Measurements from ENCODE around the gene ZDHHC17. TPM values are rescaled to one million over a fixed set of nuclear protein-coding genes. Genes with fewer than 3 reads are reported as not detected.

The ZDHHC17 gene
- total and polyA plus RNA-seq, 4 donors = 12.0 to 139 (median 21.8) TPM

DNA sequence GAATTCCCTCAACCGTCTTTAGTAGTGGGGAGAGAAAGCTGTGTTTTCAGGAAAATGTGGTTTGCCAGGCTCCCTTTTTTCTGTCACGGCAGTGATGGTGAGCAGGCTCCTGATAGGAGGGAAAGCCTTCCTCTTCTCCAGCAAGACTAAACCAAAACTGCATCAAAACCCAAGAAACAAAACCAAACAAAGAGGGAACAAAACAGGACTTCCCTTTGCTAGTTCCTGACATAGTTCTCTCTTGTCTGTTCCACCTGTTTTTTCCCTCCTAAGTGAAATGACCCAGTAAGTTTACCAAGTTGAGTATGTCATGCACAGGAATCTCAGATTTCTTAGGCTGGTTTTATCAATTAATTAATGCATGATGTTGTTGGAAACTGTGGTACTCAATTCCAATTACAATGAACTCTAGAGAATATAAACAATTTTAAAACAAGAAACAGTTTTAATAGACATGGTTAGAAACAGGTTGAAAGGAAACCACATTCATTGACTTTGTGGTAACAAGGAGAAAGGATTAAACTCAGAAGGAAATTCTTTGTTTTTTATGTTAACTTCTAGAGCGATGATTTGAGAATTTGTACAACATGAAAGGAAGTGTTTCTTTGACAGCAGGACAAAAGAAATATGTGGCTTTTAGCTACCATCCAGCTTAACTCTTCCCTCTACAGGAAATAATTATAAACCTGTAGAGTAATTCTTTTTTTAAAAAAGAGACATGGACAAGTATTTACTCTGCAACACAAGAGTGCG, 137.9 kb downstream of the ZDHHC17 start:
- no peak overlapping the region for H3K27ac ChIP-seq (ENCODE audit: low read depth in 1 of 2, low read length in 1 of 2)
- H3K9ac ChIP-seq (ENCODE audit: insufficient read depth in 1 of 2, low read length in 2 of 2) = no peak overlapping the region
- no peaks in the 10 kb centered on the region for H3K36me3 ChIP-seq (ENCODE audit: control insufficient read depth in 4 of 4, insufficient read depth in 4 of 4, low read length in 4 of 4)
- TF ChIP-seq, protein P1, sequence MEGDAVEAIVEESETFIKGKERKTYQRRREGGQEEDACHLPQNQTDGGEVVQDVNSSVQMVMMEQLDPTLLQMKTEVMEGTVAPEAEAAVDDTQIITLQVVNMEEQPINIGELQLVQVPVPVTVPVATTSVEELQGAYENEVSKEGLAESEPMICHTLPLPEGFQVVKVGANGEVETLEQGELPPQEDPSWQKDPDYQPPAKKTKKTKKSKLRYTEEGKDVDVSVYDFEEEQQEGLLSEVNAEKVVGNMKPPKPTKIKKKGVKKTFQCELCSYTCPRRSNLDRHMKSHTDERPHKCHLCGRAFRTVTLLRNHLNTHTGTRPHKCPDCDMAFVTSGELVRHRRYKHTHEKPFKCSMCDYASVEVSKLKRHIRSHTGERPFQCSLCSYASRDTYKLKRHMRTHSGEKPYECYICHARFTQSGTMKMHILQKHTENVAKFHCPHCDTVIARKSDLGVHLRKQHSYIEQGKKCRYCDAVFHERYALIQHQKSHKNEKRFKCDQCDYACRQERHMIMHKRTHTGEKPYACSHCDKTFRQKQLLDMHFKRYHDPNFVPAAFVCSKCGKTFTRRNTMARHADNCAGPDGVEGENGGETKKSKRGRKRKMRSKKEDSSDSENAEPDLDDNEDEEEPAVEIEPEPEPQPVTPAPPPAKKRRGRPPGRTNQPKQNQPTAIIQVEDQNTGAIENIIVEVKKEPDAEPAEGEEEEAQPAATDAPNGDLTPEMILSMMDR (IDR thresholded peaks at IDR 0.05; ENCODE audit: control extremely low read depth, extremely low read depth) = no peak
- no peak overlapping the region for H3K4me3 ChIP-seq
- DNase-seq (no peak), ATAC-seq (ENCODE audit: insufficient read depth, low FRiP score) (no peak)
- H3K27me3 ChIP-seq (ENCODE audit: control insufficient read depth in 3 of 3, insufficient read depth in 3 of 3, low read length in 2 of 3) = no peaks in the 10 kb centered on the region
- peaks cover 0 to 13% (median 0%) of the 10 kb centered on the region in 5 donors for H3K4me1 ChIP-seq (ENCODE audit: control insufficient read depth in 5 of 5, insufficient read depth in 5 of 5, low read length in 5 of 5)
- WGBS, 2 donors = 19 to 34% methylated on average over 4 of the region's 4 CpGs
- no peaks in the 10 kb centered on the region for H3K9me3 ChIP-seq (ENCODE audit: control insufficient read depth in 4 of 4, insufficient read depth in 3 of 4, low read length in 3 of 4)

Other genes starting within 250 kb of the ZDHHC17 start
- gene OSBPL8, start 204.3 kb upstream of the ZDHHC17 start, total RNA-seq = 100 to 1,000 TPM in 1 of 2 donors, 10 to 100 TPM in 1; 82.3 to 114 TPM
- gene OSBPL8, start 204.3 kb upstream of the ZDHHC17 start, polyA plus RNA-seq = 10 to 100 TPM in 1 of 2 donors, 1 to 10 TPM in 1; 8.6 to 24.2 TPM
- gene CSRP2, start 114.9 kb downstream of the ZDHHC17 start, total RNA-seq = 10 to 100 TPM; 13.5 to 16.0 TPM
- gene CSRP2, start 114.9 kb downstream of the ZDHHC17 start, polyA plus RNA-seq = 10 to 100 TPM; 15.7 to 21.9 TPM

Measured in lung (tissue), 12 donors.